Upper lobe of right lung (tissue), 1 donor: Measurements from ENCODE around the gene DCC. TPM values are rescaled to one million over a fixed set of nuclear protein-coding genes. Genes with fewer than 3 reads are reported as not detected.

Experiments
- ATAC-seq: fragments of 200-7000 bp; cut with Tn5 transposase; one replicate; pipeline ENCODE4 v1.9.1; 2020; ENCODE audit warnings: mild to moderate bottlenecking, moderate library complexity
- DNase-seq: peaks from one replicate; pipeline ENCODE4 v3.0.0-alpha.2; 2020
- H3K27ac ChIP-seq: fragments of 200-600 bp; one replicate; pipeline ENCODE4 v1.8.0; 2022
- H3K27me3 ChIP-seq: fragments of 200-600 bp; one replicate; pipeline ENCODE4 v1.8.0; 2022; ENCODE audit warnings: mild to moderate bottlenecking
- H3K36me3 ChIP-seq: fragments of 200-600 bp; one replicate; pipeline ENCODE4 v1.8.0; 2022
- H3K4me1 ChIP-seq: fragments of 200-600 bp; one replicate; pipeline ENCODE4 v1.8.0; 2022
- H3K4me3 ChIP-seq: fragments of 200-600 bp; one replicate; pipeline ENCODE4 v1.8.0; 2022; ENCODE audit warnings: mild to moderate bottlenecking
- H3K9me3 ChIP-seq: fragments of 200-600 bp; one replicate; pipeline ENCODE4 v1.8.0; 2022
- intact Hi-C: fragments of 100-400 bp; cut with DNase I; formaldehyde crosslinking; loops from one replicate; pipeline ENCODE4 v1.11.0; 2022
- total RNA-seq: library from RNA; stranded (reverse); fragmentation: NEBNext Ultra II Directional; extraction: Animal tissue kit (Norgen Biotek cat#: 25700); gene quantifications from one replicate; pipeline ENCODE4 v1.2.1, GENCODE V29; 2021
- TF ChIP-seq, protein P1 (sequence below): fragments of 200-600 bp; IDR thresholded peaks from one replicate; pipeline ENCODE4 v1.8.0; 2022; ENCODE audit warnings: antibody characterized with exemption
- donor health status: DM: no; HTN: yes; CAD: no; lungs with severe emphysema.

The DCC gene
- total RNA-seq, 1 donor from 2014 or later, result 7.1 TPM

DNA sequence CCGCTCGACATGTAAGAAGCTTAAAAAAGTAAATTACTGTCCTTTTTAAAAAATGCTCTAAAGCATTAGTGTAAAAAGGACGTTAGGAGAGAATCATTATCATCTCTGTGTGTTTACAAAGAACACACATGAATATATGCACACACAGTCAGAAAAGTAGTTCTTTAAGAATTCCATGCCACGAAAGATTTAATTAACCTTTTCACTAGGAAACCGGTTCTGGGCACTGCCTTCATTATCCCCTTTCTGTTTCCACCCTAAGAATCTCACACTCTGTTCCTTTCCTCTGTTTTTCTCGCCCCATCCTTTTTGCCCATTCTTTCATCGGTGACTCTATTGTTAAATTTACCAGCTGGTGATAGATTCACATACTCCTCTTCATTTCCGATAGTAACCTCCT lies 338.6 kb downstream of the DCC start:
- TF ChIP-seq, protein P1, sequence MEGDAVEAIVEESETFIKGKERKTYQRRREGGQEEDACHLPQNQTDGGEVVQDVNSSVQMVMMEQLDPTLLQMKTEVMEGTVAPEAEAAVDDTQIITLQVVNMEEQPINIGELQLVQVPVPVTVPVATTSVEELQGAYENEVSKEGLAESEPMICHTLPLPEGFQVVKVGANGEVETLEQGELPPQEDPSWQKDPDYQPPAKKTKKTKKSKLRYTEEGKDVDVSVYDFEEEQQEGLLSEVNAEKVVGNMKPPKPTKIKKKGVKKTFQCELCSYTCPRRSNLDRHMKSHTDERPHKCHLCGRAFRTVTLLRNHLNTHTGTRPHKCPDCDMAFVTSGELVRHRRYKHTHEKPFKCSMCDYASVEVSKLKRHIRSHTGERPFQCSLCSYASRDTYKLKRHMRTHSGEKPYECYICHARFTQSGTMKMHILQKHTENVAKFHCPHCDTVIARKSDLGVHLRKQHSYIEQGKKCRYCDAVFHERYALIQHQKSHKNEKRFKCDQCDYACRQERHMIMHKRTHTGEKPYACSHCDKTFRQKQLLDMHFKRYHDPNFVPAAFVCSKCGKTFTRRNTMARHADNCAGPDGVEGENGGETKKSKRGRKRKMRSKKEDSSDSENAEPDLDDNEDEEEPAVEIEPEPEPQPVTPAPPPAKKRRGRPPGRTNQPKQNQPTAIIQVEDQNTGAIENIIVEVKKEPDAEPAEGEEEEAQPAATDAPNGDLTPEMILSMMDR, result no peak

GRCh38 chr18:52679354-52679753 lies 339.4 kb downstream of the DCC start:
- no peaks in the 10 kb centered on the region for H3K27me3 ChIP-seq
- intact Hi-C loops, result no loop called here
- no peak overlapping the region for H3K4me3 ChIP-seq
- DNase-seq (no peak), ATAC-seq (no peak)
- no peaks in the 10 kb centered on the region for H3K9me3 ChIP-seq
- no peaks in the 10 kb centered on the region for H3K4me1 ChIP-seq
- no peaks in the 10 kb centered on the region for H3K36me3 ChIP-seq
- no peak overlapping the region for H3K27ac ChIP-seq
- TF ChIP-seq, protein P1, result no peak

More for the DNA sequence above, 338.6 kb downstream of the DCC start:
- H3K36me3 ChIP-seq, result no peaks in the 10 kb centered on the region
- ATAC-seq (no peak), DNase-seq (no peak)
- intact Hi-C loops, result no loop called here
- no peak overlapping the region for H3K4me3 ChIP-seq
- no peaks in the 10 kb centered on the region for H3K4me1 ChIP-seq
- H3K9me3 ChIP-seq, result no peaks in the 10 kb centered on the region
- H3K27me3 ChIP-seq, result no peaks in the 10 kb centered on the region
- no peak overlapping the region for H3K27ac ChIP-seq

- H3K4me1 ChIP-seq, result no peaks in the 10 kb centered on the region
- no peak for ATAC-seq
- DNase-seq, result no peak
- TF ChIP-seq, protein P1, result no peak
- H3K4me3 ChIP-seq, result no peak overlapping the region
- H3K27me3 ChIP-seq, result no peaks in the 10 kb centered on the region
- H3K27ac ChIP-seq, result no peak overlapping the region
- intact Hi-C loops, result no loop called here
- H3K36me3 ChIP-seq, result no peaks in the 10 kb centered on the region
- H3K9me3 ChIP-seq, result no peaks in the 10 kb centered on the region
Measured at GRCh38 chr18:52682260-52682659, 342.3 kb downstream of the DCC start.

- H3K36me3 ChIP-seq, result no peaks in the 10 kb centered on the region
- H3K9me3 ChIP-seq, result no peaks in the 10 kb centered on the region
- H3K27ac ChIP-seq, result no peak overlapping the region
- no peaks in the 10 kb centered on the region for H3K27me3 ChIP-seq
- H3K4me3 ChIP-seq, result no peak overlapping the region
- TF ChIP-seq, protein P1, result no peak
- no peak for ATAC-seq
- DNase-seq, result no peak
- no peaks in the 10 kb centered on the region for H3K4me1 ChIP-seq
- intact Hi-C loops, result no loop called here
Measured at GRCh38 chr18:52685316-52685715, 345.3 kb downstream of the DCC start.

DNA sequence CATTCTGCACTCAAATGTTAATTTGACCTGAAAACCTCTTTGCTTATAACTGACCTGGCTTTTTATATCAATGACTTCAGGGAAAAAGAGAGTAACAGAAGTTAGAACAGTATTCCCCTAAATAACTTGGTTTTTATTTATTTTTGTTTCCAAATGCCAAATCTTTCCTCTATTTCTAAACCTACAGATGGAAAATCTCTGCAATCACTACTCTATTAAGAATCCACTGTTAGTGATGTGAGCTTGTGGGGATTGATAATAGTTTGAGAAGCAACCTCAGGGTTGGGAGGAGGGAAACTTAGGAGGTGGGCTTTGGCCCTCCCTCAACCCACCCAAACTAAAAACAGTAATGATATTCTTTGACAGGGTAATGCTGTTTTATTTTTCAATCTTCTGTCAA lies 351.8 kb downstream of the DCC start:
- H3K27me3 ChIP-seq, result no peaks in the 10 kb centered on the region
- TF ChIP-seq, protein P1, result no peak
- DNase-seq, result no peak

DNA sequence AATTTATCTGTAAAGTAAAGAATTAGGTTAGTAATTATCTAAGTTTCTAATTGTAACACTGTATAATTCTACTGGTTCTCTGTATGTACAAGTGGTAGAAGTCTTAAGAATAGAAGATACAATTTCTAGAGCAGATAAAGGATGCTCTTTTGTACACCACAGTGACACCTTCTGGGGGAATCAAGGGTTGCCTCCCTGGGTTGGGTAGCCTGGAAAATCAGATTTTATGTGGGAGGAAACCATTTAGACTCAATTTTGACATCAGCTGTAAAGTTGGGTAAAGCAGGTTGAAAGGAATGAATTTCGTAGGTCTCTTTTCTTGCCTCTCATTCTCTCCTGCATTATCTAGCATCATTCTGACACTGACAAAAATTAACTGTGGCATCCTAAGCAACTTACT lies 354.8 kb downstream of the DCC start:
- ATAC-seq, result no peak
- intact Hi-C loops, result no loop called here
- Histone ChIP-seq H3K27me3 (no peaks in the 10 kb centered on the region), H3K4me1 (no peaks in the 10 kb centered on the region), H3K4me3 (no peak overlapping the region), H3K9me3 (no peaks in the 10 kb centered on the region), H3K27ac (no peak overlapping the region), H3K36me3 (no peaks in the 10 kb centered on the region)
- TF ChIP-seq, protein P1, result peak; percentile 19
- no peak for DNase-seq

More for the DNA sequence above, 351.8 kb downstream of the DCC start:
- H3K4me3 ChIP-seq, result no peak overlapping the region
- no peaks in the 10 kb centered on the region for H3K9me3 ChIP-seq
- no peak overlapping the region for H3K27ac ChIP-seq
- intact Hi-C loops, result no loop called here
- ATAC-seq, result no peak
- H3K4me1 ChIP-seq, result no peaks in the 10 kb centered on the region
- no peaks in the 10 kb centered on the region for H3K36me3 ChIP-seq
